Fibroblast of gingiva (primary cell): ENCODE results near the gene SLIT3.
"Not testable (repeated sequence)": the region's sequence is repeated elsewhere in the genome, so short reads cannot be mapped to it uniquely, and the experiment has no call there.

ENCODE experiments used
- DNase-seq: peaks from one replicate; pipeline ENCODE4 v3.0.0-alpha.2; 2011; ENCODE audit warnings: low read depth

Gene SLIT3

GRCh38 chr5:168765551-168766425, 535.2 kb downstream of the SLIT3 start:
- no peak for DNase-seq

DNA sequence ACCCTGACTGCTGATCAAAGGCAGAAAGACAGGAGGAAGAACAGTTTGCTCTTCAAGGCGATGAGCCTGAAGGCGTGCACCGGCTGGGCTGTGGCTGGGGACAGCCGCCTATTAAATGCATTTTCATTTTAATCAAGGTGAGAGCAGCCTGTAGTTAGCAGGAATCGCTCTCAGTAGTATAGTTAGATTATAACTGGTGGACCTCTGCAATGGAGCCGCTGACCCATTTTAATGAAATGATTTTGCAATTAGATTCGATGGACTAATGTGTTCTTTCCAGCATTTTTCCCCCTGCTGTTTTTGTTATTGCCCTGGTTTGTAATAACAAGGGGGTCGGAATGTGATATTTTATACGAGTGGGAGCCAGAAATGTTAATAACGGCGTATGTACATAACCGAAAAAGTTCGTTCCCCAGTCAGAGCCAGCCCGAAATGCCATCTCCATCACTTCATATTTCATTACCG, 535.8 kb downstream of the SLIT3 start:
- DNase-seq, result no peak

GRCh38 chr5:168756453-168757391, 544.2 kb downstream of the SLIT3 start:
- no peak for DNase-seq

GRCh38 chr5:168755548-168756093, 545.3 kb downstream of the SLIT3 start:
- DNase-seq, result no peak

DNA sequence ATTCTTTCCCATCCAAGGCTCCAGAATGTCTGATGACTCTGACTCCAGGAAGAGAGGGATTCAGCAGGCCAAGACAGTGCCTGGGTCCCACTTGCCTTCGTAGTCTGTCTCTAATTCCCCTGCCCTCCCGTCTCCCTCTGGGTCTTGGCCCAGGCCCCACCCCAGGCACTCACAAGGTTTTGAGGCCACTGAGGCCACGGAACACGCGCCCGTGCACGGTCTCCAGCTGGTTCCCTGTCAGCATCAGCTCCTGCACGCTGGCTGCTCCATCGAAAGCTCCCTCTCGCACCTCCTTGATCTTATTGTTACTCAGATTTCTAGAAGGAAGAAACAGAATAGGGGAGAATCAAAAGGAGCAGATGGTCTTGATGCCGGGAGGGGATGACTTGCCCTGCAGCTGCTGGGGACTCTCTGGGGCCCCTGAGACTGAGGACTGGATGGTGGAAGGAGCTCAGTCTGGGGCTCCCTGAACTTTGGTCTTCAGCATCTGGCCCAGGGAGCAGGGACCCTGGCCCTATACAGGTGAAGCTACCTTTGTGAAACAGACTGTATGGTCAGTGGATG, 547.2 kb downstream of the SLIT3 start:
- DNase-seq, result no peak

GRCh38 chr5:168752416-168753190, 548.3 kb downstream of the SLIT3 start:
- no peak for DNase-seq

DNA sequence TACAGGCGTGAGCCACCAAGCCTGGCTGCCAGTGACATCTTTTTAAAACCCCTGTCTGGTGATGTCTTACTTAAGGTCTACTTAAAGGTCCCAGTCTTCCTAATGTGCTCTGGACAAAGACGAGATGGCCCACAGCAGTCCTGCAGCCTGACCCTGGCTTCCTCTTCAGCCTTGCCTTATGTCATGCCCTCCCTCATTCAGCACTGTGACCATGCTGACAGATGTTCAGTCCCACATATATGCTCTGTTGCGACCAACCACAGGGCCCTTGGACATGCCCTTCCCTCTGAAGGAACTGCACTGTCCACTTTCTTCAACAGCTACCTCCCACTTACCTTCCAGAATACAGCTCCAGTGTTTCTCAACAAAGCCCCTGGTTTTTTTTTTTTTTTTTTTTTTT, 548.9 kb downstream of the SLIT3 start:
- no peak for DNase-seq

DNA sequence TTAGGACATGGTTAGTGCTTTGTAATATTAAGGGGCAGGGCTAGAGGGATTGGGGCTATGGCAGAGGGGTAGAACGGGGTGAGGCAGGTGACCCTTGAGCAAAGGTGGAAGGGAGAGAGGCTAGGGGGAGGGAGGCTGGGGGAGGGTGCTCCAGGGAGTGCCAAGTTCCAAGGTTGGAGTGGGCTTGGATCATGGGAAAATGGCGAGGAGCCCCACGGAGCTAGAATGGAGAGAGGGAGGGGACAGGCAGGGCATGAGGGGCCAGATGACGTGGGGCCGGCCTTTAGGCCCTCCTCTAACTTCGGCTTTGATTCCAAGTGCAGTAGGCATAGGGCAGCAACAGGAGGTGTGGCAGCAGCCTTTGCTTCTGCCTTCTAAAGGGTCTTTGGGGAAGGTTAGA, 550.0 kb downstream of the SLIT3 start:
- DNase-seq, result no peak

DNA sequence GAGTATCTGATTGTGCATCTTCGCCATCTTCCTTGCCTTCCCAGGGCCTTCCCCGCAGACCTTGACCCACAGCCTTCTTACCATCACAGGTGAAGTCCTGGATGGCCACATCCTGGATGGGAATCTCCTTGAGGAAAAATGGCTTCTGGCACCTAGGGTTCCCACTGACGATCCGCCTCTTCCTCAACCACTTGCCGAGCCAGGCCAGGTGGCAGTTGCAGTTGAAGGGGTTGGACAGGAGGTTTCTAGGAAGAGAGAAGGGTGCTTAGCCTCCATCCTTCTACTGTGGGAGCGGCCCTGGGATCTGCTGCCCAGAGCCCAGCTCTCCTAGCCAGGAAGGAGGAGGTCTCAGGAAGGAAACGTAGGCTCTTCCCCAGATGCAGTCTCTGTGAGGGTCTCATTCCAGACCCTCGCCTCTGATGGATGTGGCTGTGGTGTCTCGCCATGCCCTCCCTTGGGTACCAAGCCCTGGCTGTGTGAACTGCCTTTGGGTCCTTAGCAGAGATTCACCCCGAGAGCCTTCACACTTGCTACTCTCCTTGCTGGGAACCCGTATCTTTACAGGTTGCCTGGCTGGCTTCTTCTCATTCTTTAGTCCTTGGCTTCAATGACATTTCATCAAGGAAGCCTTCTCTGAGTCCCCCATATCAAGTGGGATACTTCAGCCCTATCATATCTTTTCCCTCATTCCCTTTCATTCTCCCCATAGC, 551.4 kb downstream of the SLIT3 start:
- DNase-seq, result no peak

GRCh38 chr5:168747987-168748777, 552.8 kb downstream of the SLIT3 start:
- DNase-seq, result no peak

DNA sequence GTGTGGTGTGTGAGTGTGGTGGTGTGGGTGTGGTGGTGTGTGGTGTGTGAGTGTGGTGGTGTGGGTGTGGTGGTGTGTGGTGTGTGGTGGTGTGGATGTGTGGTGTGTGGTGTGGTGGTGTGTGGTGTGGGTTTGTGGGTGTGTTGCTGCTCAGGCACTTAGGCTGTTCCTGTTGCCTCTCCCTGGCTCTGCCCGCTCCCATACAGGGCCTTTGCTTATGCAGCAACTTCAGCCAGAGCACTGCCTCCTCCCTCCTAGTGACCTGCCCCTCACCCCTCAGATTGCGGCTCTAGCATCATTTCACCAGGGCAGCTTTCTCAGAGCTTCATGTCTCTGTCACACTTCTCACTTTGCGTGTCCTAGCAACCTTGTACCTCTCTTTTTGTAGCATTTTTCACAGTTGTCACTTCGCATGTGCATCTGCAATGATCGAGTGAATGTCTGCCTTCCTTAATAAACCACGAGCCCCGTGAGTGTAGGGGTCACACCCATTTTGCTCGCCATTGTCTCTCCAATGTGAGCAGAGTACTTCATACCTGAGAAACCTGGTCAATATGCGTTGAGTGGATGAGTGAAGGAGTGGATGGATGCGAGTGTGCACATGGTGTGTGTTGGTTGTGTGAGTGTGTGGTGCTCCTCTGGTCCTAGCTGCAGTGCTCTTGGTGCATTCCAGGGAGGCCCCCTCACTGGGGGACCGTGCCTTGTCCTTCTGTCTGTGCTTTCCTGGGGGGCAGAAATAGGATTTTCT, 553.9 kb downstream of the SLIT3 start:
- DNase-seq, result no peak

DNA sequence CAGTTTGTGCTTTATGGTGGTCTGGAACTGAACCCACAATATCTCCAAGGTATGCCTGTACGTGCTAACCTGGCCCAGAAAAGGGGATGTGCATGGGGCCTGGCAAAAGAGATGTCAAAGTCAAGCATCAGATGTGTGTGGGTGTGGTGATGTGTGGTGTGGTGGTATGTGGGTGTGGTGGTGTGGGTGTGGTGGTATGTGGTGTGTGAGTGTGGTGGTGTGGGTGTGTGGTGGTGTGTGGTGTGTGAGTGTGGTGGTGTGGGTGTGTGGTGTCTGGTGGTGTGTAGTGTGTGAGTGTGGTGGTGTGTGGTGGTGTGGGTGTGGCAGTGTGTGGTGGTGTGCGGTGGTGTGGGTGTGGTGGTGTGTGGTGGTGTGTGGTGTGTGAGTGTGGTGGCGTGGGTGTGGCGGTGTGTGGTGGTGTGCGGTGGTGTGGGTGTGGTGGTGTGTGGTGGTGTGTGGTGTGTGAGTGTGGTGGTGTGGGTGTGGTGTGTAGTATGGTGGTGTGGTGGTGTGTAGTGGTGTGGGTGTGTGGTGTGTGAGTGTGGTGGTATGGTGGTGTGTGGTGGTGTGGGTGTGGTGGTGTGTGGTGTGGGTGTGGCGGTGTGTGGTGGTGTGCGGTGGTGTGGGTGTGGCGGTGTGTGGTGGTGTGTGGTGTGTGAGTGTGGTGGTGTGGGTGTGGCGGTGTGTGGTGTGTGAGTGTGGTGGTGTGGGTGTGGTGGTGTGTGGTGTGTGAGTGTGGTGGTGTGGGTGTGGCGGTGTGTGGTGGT, 554.6 kb downstream of the SLIT3 start:
- not testable (repeated sequence) for DNase-seq

DNA sequence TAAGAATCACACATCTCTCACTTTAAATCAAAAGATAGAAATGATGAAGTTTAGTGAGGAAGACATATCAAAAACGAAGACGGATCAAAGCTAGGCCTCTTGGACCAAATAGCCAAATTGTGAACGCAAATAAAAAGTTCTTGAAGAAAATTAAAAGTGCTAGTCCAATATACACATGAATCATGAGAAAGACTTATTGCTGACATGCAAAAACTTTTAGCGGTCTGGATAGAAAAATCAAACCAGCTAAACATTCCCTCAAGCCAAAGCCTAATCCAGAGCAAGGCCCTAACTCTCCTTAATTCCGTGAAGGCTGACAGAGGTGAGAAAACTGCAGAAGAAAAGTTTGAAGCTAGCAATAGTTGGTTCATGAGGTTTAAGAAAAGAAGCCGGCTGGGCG, 557.3 kb downstream of the SLIT3 start:
- no peak for DNase-seq

DNA sequence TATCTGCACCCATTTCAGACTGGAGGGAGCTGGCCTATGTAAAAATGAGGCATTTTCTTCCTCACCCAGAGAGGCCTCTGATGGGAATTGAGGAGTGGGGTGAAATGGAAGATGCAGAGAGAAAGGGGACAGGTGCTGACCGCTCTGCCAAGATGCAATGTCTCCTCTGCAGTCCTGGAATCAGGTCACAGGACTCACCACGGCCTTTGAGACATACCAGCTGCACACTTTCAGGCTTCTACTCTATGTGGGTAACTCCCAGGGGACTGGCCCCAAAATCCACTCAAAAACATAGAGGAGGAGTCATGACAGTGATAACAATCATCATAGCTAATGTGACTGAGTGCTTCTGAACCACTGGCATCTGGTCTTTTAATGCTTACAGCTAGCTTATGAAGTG, 558.6 kb downstream of the SLIT3 start:
- not testable (repeated sequence) for DNase-seq

DNA sequence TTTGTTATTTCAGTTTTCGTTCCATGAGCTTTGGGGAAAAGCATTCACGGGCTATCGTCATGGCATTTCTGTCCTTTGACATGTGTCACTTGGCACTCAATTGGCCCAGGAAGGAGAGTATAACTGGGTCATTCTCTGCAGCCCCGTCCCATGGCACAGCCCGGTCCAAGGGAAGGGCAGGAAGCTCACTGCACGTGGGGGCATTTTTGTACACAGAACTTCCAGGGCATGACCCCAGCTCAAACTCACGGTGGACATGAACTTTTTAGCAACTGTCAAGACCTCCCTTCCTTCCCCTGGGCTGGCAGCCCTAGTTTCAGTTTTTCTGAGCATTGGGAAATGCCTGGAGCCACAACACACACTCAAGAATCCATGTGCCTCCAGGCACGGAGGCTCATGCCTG, 560.1 kb downstream of the SLIT3 start:
- no peak for DNase-seq

GRCh38 chr5:168740092-168740800, 560.7 kb downstream of the SLIT3 start:
- DNase-seq, result no peak

DNA sequence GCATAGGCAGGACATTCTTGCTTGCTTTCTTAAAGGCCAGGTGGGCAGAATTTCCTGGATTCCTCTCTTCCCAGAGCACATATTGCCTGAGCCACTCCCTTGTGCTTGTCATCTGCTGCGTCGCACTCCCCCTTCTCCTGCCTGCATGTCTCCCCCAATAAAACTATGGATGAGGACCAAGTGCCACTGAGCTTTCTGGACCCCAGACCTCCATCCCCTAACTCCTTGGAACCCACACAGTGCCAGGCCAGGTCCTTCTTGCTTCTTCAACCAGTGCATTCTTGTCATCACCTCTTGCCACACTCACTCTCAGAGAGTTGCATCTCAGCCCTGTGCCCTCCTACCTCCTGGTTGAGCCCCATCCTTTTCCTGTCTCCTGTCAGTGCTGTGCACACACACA, 563.9 kb downstream of the SLIT3 start:
- no peak for DNase-seq
